Body of pancreas (tissue), 4 donors: ENCODE data around the gene RHBDF2.

Experiments
- POLR2A ChIP-seq, 3 donors: fragments of 450-650 bp; IDR thresholded peaks; one replicate each; pipeline ENCODE4 v1.6.1; 2016; ENCODE audit warnings: antibody characterized with exemption in 3 of 3, mild to moderate bottlenecking in 2 of 3
- TF ChIP-seq, protein P1 (sequence below), 7 experiments: fragments of 450-650 bp in 4 of 7; fragments of 200-600 bp in 3 of 7; sonication (generic) in 3 of 7; IDR thresholded peaks; one replicate each; pipeline ENCODE4 v1.5.1; 2016 to 2019; ENCODE audit warnings: antibody characterized with exemption in 7 of 7

DNA sequence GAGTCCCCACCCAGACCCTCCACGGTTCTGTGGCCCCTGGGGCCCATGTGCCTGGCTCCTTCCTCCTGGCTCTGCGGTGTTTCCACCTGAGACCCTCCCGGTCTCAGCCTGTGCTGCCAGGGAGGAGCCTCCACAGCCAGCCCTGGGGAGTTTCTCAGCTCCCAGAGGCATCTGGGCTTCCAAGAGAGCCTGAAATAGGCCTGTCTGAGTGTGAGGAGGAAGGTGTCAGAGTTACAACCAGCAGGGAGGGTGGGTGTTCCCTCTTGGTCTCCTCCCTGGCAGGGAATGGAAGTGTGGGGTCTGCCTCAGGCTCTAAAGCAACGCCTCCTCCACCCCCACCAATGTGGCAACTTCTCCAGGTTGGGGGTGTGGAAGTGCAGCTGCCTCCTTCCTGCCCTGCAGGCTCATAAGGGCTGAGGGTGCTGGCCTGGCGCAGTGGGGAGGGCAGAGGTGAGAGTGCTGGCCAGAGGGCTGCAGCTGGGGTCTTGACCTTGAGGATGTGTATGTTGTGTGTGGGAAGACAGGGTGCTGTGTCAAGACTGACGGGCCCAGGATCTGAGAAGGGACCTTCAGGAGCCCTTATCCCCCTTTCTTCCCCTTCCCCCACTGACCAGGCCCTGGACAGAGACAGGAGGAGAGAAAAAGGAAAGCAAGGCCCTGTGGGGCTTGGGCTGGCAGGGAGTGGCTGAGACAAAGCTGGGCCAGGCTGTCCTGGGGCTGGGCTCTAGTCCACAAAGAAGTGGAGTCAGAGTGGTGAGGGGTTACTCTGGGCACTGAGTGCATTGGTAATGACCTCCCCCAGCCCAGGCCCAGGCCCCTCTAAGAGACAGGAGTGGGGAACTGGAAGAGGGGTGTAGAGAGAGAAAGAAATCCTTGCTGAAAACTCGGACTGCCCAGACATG, 33.9 kb upstream of the RHBDF2 start:
- TF ChIP-seq, protein P1, sequence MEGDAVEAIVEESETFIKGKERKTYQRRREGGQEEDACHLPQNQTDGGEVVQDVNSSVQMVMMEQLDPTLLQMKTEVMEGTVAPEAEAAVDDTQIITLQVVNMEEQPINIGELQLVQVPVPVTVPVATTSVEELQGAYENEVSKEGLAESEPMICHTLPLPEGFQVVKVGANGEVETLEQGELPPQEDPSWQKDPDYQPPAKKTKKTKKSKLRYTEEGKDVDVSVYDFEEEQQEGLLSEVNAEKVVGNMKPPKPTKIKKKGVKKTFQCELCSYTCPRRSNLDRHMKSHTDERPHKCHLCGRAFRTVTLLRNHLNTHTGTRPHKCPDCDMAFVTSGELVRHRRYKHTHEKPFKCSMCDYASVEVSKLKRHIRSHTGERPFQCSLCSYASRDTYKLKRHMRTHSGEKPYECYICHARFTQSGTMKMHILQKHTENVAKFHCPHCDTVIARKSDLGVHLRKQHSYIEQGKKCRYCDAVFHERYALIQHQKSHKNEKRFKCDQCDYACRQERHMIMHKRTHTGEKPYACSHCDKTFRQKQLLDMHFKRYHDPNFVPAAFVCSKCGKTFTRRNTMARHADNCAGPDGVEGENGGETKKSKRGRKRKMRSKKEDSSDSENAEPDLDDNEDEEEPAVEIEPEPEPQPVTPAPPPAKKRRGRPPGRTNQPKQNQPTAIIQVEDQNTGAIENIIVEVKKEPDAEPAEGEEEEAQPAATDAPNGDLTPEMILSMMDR (IDR thresholded peaks at IDR 0.05), result no peak
- no peak for TF ChIP-seq POLR2A (IDR thresholded peaks at IDR 0.05)
